Omental fat pad (tissue), 4 donors: ENCODE data around the gene TSHZ3. TPM values are rescaled to one million over a fixed set of nuclear protein-coding genes. Genes with fewer than 3 reads are reported as not detected.

Experiments used
- ATAC-seq: fragments of 150-250 bp; one replicate; pipeline ENCODE4 v1.9.1; 2016; ENCODE audit warnings: mild to moderate bottlenecking, moderate library complexity; ENCODE audit not compliant: low FRiP score
- DNase-seq: peaks from one replicate; pipeline ENCODE4 v3.0.0-alpha.2; 2019; ENCODE audit warnings: low spot score
- total RNA-seq, 4 donors: library from RNA; depleted of rRNA; stranded (reverse); fragments of >200 nt; gene quantifications; one replicate each; pipeline ENCODE4 v1.1.0, GENCODE V29; 2016
- TF ChIP-seq, protein P1 (sequence below), 3 donors: fragments of 450-650 bp; IDR thresholded peaks; one replicate each; pipeline ENCODE4 v1.5.1; 2016 to 2017; ENCODE audit warnings: antibody characterized with exemption in 3 of 3, mild to moderate bottlenecking in 3 of 3, moderate library complexity in 2 of 3

TSHZ3 gene
- total RNA-seq, 4 donors from 2014 or later = 6.3 to 10.6 (median 10.4) TPM

- no peak for DNase-seq
- TF ChIP-seq, protein P1, sequence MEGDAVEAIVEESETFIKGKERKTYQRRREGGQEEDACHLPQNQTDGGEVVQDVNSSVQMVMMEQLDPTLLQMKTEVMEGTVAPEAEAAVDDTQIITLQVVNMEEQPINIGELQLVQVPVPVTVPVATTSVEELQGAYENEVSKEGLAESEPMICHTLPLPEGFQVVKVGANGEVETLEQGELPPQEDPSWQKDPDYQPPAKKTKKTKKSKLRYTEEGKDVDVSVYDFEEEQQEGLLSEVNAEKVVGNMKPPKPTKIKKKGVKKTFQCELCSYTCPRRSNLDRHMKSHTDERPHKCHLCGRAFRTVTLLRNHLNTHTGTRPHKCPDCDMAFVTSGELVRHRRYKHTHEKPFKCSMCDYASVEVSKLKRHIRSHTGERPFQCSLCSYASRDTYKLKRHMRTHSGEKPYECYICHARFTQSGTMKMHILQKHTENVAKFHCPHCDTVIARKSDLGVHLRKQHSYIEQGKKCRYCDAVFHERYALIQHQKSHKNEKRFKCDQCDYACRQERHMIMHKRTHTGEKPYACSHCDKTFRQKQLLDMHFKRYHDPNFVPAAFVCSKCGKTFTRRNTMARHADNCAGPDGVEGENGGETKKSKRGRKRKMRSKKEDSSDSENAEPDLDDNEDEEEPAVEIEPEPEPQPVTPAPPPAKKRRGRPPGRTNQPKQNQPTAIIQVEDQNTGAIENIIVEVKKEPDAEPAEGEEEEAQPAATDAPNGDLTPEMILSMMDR (IDR thresholded peaks at IDR 0.05) = no peak
- no peak for ATAC-seq
Observed at GRCh38 chr19:31372246-31372781, 23.1 kb upstream of the TSHZ3 start.

DNA sequence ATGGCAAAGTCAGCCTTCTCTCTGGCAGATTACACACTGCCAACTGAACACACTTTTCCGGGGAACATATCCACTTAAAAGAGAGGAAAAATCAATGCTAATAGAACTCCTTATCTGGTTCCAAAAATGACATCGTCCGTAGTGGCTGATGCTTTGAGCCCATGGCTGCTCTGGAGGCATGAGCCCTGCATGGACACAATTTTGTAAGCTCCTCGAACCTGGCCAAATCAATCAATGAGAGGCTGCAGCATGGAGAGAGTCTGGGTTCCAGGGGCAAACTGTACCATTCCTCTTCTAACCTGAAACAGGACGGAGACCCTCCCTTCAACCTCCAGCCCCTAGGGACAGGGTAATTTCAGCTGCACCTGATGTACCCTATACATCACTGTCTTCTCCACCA is 21.0 kb upstream of the TSHZ3 start:
- DNase-seq (no peak), ATAC-seq (no peak)
- TF ChIP-seq, protein P1 (IDR thresholded peaks at IDR 0.05) = no peak

DNA sequence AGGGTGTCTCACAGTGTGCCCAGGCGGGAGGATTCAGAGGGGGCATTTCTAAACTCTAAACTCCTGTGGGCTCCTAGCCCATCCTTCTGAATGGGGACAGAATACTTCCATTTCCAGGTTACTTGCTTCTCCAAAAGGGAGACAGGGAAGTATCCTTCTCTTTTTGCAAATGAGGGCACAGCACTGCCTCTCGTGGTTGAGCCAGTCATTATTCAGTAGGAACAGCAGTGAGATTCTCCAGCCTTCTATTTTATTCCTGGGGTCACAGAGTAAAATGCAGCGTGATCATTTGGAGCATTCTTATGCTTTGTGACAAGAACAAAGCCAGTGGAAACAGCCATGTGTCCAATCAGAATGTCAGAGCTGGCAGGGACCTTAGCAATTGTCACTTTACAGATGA is 15.7 kb upstream of the TSHZ3 start:
- TF ChIP-seq, protein P1 (IDR thresholded peaks at IDR 0.05) = no peak
- DNase-seq = no peak
- ATAC-seq = no peak

DNA sequence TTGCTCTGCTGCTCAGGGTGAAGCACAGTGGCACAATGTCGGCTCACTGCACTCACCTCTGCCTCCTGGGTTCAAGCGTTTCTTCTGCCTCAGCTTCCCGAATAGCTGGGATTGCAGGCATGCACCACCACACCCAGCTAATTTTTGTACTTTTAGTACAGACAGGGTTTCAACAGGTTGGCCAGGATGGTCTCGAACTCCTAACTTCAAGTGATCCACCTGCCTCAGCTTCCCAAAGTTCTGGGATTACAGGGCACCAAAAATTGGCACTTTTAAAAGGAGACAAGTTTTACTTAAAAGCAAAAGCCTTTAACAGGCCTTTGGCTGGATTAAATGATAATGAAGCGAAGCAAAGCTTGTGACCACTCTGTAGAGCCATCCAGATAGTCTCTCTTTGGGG is 12.5 kb upstream of the TSHZ3 start:
- TF ChIP-seq, protein P1 (IDR thresholded peaks at IDR 0.05) = no peak
- no peak for DNase-seq

DNA sequence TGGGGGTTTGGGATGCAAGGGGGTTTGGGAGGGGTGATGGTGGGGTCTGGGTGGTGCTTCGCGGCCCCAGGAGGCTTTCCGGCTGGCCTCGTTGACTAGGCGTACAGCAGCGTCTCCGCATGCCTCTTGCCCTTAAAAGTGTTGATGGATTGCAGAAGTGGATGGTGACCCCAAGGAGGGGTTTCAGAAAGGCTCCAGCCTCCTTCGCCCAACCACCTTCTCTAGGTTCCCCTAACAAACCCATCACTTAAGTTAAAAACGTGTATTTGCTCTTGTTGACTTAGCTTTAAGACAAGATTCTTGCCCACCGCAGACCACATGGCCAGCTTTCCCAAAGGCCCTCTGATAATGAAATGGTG is 8.1 kb upstream of the TSHZ3 start:
- ATAC-seq = no peak
- TF ChIP-seq, protein P1 (IDR thresholded peaks at IDR 0.05) = no peak

More for the DNA sequence above, 12.5 kb upstream of the TSHZ3 start:
- no peak for ATAC-seq

GRCh38 chr19:31356587-31357314 is 7.5 kb upstream of the TSHZ3 start:
- ATAC-seq (no peak), DNase-seq (no peak)
- TF ChIP-seq, protein P1 (IDR thresholded peaks at IDR 0.05) = no peak

More for the DNA sequence above, 8.1 kb upstream of the TSHZ3 start:
- DNase-seq = no peak
